PC-9 (cell line): ENCODE data around the gene HAPLN2.

ENCODE experiments used
- CTCF ChIP-seq: fragments of 200-600 bp; sonication (generic); conservative IDR thresholded peaks from 2 replicates; pipeline ENCODE4 v1.6.1; 2017; ENCODE audit warnings: mixed run types, antibody characterized with exemption, mild to moderate bottlenecking, moderate library complexity
- EZH2 ChIP-seq: fragments of 200-600 bp; sonication (generic); IDR thresholded peaks from 2 replicates; pipeline ENCODE4 v1.8.0; 2017; ENCODE audit warnings: antibody characterized with exemption, low read depth

GRCh38 chr1:156571261-156571852 is 47.9 kb upstream of the HAPLN2 start:
- TF ChIP-seq CTCF = no peak
- TF ChIP-seq EZH2 = no peak
